LHCN-M2 (cell line): ENCODE results near the gene SCN8A. TPM values are rescaled to one million over a fixed set of nuclear protein-coding genes. Genes with fewer than 3 reads are reported as not detected.

Experiments used
- DNase-seq: peaks from one replicate; pipeline ENCODE4 v3.0.0-alpha.2; 2012; ENCODE audit warnings: low read depth
- total RNA-seq: library from RNA; depleted of rRNA; stranded (reverse); fragments of >200 nt; gene quantifications from 2 replicates; pipeline ENCODE4 v1.2.3, GENCODE V29; 2014

The SCN8A gene
- total RNA-seq, 1 experiment from 2014 or later: 7.2 TPM

DNA sequence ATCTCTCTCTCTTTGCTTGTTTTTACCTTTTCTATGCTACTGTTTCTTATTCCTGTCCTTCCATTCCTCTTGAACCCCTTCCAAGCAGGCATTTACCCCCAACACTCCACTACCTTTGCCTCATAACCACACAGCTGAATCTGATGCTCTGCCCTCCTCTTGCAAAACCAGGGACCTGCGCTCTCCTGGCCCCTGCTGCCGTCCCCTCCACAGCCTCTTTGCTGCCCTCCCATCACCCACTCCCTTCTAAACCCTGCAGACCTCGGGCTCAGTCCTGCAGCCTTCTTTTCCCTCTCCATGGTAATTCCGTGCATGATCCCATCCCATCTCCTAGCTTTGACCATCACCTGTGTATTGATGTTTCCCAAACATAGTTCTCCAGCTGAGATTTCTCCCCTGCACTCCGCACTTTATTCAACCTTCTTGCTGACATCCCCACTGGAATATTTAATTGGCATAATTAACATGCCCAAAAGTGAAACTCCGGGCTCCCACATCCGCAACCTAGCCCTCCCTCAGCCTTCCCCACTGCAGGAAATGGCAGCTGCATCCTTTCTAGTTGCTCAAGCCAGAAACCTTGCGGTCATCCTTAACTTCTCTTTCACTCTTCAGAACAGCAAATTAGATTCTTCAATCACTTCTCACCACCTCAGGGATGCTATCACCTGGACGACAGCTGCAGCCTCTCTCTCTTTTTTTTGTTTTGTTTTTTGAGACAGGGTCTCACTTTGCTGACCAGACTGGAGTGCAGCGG, 241.5 kb downstream of the SCN8A start:
- peak; percentile 20 for DNase-seq

DNA sequence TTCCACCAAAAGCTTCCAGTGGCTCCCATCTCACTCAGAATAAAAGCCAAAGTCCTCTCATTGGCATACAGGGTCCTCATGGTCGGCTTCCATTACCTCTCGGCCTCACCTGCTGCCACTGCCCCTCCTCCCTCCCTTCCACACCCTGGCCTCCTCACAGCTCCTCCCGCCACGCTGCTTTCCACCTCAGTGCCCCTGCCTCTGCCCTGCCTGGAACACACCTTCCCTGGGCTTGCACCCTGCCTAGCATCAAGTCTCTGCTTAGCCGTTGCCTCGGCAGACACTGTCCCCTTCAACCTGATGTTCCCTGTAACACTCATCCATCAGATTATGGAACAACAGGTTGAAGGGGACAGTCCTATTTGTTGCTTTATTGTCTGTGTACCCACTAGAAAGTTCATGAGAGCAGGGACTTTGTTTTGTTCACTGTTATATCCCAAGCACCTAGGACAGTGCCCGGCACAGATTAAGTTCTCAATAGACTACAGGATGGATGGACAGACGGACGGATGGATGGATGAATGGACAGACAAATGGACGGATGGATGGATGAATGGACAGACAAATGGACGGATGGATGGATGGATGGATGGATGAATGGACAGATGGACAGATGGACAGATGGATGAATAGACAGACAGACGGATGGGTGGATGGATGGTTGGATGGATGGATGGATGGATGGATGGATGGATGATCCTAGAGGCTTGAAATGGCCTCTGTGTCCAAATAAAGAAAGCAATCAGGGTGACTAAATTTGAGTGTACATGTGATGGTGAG, 242.6 kb downstream of the SCN8A start:
- no peak for DNase-seq

GRCh38 chr12:51834411-51834810, 243.4 kb downstream of the SCN8A start:
- DNase-seq: no peak

GRCh38 chr12:51836041-51836826, 245.2 kb downstream of the SCN8A start:
- no peak for DNase-seq

GRCh38 chr12:51836827-51837173, 245.8 kb downstream of the SCN8A start:
- DNase-seq: no peak

DNA sequence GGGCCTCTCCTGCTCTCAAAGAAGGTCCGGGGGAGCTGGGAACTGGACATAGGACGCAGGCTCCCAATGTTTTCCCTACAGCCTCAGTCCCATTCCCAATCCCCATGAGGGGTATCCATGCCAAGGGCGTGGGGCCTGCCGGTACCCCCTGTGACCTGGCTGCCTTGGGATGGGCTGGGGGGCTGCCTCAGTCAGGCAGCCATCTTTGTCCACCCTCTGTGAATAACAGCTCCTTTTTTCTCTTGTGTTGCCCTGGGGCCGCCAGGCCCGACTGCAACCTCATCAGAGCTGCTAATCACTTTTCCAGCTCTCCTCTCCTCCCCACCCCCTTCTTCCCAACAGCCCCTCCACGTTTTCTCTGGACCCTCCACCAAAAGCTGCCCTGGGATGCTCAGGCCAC, 246.3 kb downstream of the SCN8A start:
- no peak for DNase-seq

DNA sequence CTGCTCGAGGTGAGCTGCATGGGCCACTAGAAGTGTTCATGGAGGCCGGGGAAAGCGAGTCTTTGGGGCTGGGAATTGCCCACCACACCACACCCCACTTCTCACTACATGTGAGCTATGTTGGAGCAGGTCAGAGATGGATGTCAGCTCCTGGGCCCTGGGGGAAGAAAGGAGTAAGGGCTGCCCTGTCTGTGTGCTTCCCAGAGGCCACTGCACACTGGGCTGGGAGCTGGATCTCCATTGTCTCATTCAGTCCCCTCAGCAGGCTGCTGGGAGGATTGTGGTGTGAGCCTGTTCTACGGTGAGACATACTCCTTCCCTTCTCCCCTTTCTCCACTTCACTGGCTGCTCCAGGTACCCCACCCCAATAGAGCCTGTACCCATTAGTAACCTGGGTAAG, 247.0 kb downstream of the SCN8A start:
- DNase-seq: no peak

- no peak for DNase-seq
Measured at GRCh38 chr12:51838762-51839161, 247.7 kb downstream of the SCN8A start.

DNA sequence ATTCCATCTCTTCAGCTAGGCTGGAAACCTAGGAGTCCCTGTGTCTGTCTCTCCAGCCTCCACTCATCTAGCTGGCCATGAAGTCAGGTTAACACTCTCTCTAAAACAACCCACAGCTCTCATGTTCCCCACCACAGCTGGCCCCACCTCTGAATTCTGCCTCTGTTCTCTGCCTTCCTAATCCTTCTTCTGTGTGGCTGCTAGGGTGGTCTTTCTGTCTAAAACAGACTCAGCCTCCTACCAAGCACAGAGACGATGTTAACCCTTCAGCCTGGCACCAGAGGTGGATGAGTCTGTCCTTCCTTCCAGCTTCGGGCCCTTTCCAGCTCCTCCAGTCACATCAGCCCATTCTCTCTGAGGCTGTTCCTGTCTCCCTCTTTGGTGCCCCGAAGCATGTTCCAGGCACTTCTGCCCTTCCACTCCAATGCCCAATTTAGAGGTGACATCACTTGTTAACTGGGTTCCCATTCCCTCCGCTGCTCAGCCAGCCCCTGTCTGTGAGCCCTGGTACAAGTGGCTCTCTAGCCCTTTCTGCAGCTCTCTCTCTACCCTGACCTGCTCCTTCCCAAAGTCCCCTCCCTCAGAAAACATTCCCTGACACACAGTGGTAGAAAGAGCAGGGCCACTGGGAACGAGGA, 248.4 kb downstream of the SCN8A start:
- DNase-seq: no peak

- DNase-seq: no peak
Measured at GRCh38 chr12:51840966-51841365, 249.9 kb downstream of the SCN8A start.

GRCh38 chr12:51841727-51842126, 250.7 kb downstream of the SCN8A start:
- DNase-seq: no peak

DNA sequence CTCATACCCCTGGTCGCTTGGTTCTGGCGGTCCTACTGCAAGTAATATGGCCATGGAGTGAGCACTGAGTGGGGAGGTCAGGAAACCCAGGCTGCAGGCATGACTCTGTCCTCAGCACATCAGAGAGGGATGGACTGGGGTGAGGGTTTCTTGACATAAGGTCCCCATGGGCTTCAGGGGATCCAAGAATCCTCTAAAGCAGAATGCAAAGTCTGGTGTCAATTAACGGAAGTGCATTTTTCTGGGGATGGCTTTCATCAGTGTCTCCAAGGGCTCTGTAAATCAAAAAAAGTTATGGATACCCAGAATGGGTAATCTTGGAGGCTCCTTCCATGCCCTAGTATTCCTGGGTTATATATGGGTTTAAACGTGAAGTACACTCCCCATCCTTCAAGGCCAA, 253.8 kb downstream of the SCN8A start:
- DNase-seq: no peak

- no peak for DNase-seq
Measured at GRCh38 chr12:51845482-51845881, 254.4 kb downstream of the SCN8A start.

DNA sequence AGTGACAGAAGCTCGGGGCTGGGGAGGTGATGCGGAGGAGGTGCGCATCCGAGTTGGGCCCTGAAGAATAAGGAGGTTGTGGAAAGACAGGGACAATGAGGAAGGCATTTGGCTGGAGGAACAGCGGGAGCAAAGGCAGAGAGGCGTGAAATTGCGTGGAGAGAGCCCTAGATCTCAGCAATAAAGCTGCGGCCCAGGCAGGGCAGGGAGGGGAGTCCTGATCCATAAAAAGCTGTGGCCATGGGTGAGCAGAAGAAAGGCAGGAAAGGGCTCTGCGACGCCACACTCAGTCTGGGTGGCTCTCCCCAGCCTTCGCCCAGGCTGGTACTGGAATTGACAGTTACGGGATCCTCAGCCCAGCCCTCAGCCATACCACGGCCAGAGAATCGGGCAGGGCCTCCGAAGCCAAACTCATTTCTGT, 255.2 kb downstream of the SCN8A start:
- DNase-seq: no peak

DNA sequence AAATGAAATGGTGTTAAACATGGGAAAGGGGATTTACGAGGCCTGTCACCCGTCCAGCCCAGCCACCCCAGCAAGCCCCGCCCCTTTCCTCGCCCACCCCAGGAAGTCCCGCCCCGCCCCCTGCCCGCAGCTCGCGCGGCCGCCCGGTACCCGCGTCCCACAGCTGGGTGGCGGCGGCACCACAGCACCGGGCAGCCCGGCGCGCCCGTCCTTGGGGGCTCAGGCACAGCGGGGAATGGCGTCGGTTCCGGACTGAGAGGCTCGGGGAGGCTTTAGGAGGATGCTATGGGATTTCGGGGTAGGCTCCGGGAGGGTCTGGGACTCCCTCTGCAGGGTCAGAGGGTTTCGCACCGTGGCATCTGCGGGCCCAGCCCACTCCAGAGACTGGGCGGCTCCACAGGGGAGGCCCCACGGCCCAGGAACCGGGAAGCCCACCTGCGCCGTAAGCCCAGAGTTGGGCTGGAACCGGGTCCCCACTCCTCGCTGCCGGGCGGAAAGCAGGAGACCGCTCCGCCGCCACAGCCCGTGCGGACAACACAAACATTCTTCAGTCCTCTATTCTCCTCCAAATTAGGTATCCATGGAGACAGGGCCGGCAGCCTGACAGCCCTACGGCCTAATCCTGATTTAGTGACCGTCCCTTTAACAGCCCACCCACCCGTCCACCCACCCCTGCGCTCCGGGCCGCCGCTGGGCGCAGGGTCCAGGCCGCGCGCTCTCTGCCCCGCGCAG, 256.0 kb downstream of the SCN8A start:
- no peak for DNase-seq

DNA sequence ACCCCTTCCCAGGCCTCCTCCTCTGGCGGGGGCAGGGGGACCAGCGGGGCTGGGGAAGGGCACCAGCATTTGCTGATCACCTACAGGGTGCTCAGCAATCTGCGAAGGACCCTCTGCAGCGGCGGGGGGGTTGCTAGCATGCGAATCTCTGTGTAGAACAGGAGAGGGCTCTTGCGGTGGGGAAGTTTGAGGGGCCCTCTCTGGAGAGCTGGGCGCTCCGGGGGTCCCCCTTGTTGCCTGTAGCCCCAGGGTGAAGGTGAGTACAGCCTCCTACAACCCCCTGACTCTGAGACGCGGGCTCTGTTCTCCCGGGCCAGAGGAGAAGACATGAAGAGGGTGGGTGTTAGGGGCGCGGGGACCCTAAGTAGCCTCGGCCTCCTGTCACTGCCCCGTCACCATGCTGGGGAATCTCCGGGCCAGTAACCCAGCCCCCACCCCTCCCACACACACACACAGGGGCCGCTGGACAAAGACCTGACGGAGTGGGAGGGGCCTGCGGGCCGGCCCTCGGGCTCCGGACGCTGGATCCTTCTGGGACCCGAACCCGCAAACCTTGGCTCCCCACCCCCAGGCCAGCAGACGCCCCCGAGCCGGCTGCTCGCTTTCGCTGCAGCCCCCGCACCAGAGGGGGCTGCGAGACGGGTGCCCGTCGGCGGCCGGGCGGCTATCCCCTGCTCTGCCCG, 256.8 kb downstream of the SCN8A start:
- DNase-seq: no peak

- no peak for DNase-seq
Measured at GRCh38 chr12:51848326-51848727, 257.3 kb downstream of the SCN8A start, which contains the start of gene FIGNL2. FIGNL2 (minus strand) TSS chr12:51848718; CDS start chr12:51822413, 26,305 bp downstream.

GRCh38 chr12:51848841-51849735, 258.1 kb downstream of the SCN8A start:
- no peak for DNase-seq
